AML-193 (cell line): ENCODE data around the gene COPG2.
"Not testable (repeated sequence)": the region's sequence is repeated elsewhere in the genome, so short reads cannot be mapped to it uniquely, and the experiment has no call there.

ENCODE experiments used
- DNase-seq, 2 experiments: peaks; one replicate each; lab custom pipeline; 2025; lab: John Stamatoyannopoulos, UW

Gene COPG2

DNA sequence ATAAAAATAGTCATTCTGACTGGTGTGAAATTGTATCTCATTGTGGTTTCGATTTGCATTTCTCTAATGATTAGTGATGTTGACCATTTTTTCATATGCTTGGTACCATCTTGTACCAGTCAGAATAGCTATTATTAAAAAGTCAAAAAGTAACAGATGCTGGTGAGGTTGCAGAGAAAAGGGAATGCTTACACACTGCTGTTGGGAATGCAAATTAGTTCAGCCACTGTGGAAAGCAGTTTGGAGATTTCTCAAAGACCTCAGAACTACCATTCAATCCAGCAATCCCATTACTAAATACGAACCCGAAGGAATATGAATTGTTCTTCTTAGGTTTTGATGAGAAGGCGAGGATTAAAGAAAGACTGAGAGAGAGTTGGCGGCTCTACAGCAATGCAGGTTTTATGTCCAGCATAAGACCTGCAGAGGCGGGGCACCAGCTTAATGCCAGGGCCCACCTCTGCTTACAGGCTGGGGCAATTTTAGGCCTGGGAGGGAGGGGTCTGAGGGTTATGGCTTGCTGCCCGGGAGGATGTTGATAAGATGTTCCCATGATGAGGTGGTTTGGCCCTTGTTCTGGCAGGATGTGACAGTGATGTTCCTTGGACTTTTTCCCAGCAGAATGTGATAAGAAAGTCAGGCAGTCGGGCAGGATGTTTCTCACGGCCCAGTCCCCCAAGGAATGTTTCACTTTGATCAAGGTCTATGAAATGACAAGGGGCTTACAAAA, 102.2 kb downstream of the COPG2 start:
- DNase-seq = no peak

- DNase-seq = peak; percentile 66 to 70
Measured at GRCh38 chr7:130560972-130561371, 107.6 kb downstream of the COPG2 start.

DNA sequence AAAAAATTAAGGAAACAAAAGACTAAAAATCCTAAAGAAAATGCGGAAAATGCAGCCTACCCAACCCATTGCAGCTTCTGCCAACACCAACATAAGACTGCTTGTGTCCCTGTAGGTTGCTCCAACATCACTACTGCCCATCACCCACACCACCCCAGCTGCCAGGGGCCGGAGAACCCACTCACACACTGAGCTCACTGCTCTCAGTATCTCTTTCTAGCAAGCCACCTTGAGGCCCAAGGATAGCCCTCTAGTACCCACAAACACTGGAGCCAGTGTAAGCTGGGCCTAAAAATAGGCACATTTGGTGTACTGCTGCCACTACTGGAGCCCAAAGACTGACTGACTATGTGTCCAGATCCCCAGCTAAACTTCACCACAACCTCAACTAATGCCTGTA, 109.4 kb downstream of the COPG2 start:
- DNase-seq = no peak

- no peak for DNase-seq
Measured at GRCh38 chr7:130554481-130554880, 114.1 kb downstream of the COPG2 start.

DNA sequence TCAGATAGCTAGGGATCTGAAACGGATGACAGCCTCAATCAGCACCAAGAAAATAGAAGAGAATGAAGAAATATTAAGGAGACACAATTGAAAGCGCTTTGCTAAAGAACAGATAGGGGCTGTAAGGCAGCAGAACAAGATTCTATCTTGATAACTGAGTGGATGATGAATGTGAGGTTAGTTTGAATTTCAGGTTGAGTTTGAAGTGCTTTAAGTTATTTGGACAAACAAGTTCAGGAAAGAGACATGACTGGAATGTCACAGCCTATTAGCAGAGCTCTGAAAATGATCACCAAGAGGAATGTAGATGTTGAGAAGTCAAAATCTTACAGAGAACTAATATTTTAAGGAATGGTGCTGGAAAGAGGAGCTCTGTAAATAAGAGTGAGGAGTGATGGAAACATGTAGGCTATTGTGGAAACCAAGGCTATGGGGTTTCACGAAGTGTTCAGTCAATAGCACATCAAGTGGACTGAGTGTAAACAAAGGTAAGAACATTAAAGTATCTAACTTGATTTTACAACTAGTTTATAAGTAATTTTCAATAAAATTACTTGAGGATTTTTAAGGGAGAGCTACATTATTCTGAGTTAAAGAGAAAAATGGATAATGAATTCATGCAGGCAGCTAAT, 115.0 kb downstream of the COPG2 start:
- DNase-seq = no peak

GRCh38 chr7:130544356-130544755, 124.2 kb downstream of the COPG2 start:
- no peak for DNase-seq

- no peak for DNase-seq
Measured at GRCh38 chr7:130543487-130544010, 125.0 kb downstream of the COPG2 start.

- not testable (repeated sequence) for DNase-seq
Measured at GRCh38 chr7:130542297-130542696, 126.3 kb downstream of the COPG2 start.

DNA sequence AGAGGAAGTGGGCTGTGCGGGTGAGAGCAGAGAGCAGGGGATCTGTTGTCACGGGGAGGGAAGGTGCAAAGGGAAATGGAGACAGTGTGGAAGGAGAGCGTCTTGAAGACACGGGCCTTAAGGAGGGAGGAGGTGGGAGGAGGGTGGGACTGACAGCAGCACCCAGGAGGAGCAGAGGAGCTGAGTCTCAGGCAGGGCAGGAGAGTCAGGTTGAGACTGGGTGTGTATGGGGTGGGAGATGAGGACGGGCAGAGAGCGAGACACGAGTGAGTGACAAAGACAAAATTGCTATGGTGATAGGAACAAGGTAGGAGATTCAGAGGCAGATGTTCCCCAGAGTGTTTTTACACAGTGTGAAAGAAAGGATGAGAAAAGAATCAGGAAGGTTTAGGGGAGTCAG, 127.3 kb downstream of the COPG2 start:
- DNase-seq = not testable (repeated sequence)

GRCh38 chr7:130537894-130538293, 130.7 kb downstream of the COPG2 start:
- not testable (repeated sequence) for DNase-seq

- DNase-seq = no peak
Measured at GRCh38 chr7:130529417-130529816, 139.1 kb downstream of the COPG2 start.

GRCh38 chr7:130527752-130528355, 140.7 kb downstream of the COPG2 start:
- not testable (repeated sequence) for DNase-seq

- DNase-seq = no peak
Measured at GRCh38 chr7:130524628-130525027, 143.9 kb downstream of the COPG2 start.

- not testable (repeated sequence) for DNase-seq
Measured at GRCh38 chr7:130523519-130524125, 144.9 kb downstream of the COPG2 start.

- no peak for DNase-seq
Measured at GRCh38 chr7:130521258-130521951, 147.1 kb downstream of the COPG2 start.

GRCh38 chr7:130515315-130516040, 153.1 kb downstream of the COPG2 start:
- no peak for DNase-seq

DNA sequence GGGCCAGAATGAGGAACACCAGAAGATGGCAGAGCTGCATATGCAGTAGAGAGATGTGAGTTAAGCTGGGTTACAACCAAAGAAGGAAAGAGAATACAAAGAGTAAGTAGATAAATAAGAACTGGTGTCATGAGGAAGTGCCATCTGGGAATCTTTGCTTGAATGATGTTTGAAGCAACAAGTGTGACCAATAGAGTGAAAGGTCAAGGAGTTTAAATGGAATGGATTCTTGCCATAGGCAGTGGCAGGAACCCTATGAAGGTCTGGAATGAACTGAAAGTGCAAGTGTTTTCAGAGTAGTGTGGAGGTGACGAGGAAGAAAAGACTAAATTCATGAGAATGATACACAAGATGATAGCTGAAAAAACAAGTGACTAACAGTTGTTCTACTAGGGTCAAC, 155.1 kb downstream of the COPG2 start:
- DNase-seq = no peak

DNA sequence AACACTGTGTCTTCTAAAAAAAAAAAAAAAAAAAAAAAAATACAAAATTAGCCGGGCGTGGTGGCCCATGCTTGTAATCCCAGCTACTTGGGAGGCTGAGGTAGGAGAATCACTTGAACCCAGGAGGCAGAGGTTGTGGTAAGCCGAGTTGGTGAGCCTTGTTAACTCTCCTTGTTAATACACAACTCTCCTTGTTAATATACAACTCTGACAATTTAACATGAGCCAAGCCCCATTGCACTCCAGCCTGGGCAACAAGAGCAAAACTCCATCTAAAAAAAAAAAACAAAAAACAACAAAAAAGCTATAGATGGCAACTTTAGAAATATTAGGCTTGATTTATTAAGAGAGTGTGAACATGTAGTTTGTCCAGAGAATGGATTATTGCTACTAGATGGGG, 156.5 kb downstream of the COPG2 start:
- not testable (repeated sequence) for DNase-seq

DNA sequence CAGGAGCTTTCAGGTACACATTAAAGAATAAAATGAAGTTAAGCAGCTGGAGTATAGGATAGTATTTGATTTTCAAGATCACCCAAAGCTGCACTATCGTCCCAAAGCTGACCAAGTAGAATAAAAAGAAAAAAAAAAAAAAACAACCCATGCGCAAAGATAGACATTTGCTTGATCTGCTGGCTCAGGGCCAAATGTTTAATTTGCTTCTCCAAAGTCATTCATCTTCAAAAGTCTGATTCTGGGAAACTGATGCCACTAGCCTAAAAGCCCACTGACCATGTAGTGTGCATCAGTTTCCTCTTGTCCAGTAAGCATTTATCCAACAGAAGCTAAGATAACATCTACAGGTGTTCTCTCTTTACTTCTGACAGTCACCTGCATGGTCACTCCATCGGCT, 162.2 kb downstream of the COPG2 start:
- DNase-seq = no peak

DNA sequence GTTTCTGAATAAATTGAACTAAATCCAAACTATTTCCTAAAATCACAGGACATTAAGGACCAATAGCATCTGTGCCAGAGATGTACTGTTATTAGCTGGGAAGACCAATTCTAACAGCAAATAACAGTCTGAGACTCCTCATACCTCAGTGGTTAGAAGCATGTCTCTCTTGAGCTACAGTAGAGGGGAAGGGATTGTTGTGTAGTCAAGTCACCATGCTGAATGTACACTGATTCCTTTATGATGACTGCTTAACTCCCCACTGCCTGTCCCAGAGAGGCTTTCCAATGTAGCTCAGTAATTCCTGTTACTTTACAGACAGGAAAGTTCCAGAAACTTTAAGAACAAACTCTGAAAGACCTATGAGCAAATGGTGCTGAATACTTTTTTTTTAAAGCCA, 162.8 kb downstream of the COPG2 start:
- DNase-seq = no peak

DNA sequence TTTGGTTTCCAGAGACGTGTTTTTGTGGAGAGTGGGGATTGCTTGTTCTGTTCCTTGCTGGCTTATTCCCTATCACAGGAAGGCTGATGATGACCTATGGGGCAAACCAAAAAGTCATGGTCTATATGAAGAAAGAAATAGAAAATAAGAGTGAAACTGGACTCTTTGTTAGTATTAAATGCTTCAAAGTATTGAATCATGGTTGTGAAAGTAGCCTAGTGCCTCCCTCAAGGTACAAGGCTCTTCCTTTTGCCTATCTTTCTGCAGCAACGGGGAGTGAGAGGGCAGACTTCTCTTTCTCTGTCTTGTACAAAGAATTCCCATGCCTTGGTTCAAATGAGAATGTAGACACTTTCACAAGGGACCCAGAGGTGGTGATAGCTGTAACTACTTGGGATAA, 167.6 kb downstream of the COPG2 start:
- DNase-seq = no peak
